GM19035 (cell line): ENCODE measurements around the gene BRK1.
A peak's percentile ranks its signal among the peaks of the same experiment; 100 is the strongest.
"Not testable (repeated sequence)": the region's sequence is repeated elsewhere in the genome, so short reads cannot be mapped to it uniquely, and the experiment has no call there.

Experiments
- ATAC-seq: cut with Tn5 transposase; IDR thresholded peaks from one replicate; pipeline ENCODE4 v1.9.1; 2021; ENCODE audit not compliant: unreplicated experiment

BRK1 gene

GRCh38 chr3:10115326-10116137, at the start of gene BRK1:
Gene BRK1 (plus strand): TSS chr3:10115675. CDS start chr3:10115702, 27 bp downstream.
- peak; percentile 96 for ATAC-seq

GRCh38 chr3:10070077-10070476, 45.4 kb upstream of the BRK1 start:
- not testable (repeated sequence) for ATAC-seq

GRCh38 chr3:10074666-10075065, 40.8 kb upstream of the BRK1 start:
- no peak for ATAC-seq

- ATAC-seq, result no peak
These were observed 33.6 kb upstream of the BRK1 start for GRCh38 chr3:10081871-10082270.

GRCh38 chr3:10085738-10086137, 29.7 kb upstream of the BRK1 start:
- no peak for ATAC-seq

- no peak for ATAC-seq
These were observed 27.2 kb upstream of the BRK1 start for GRCh38 chr3:10088256-10088655.

GRCh38 chr3:10090179-10090578, 25.3 kb upstream of the BRK1 start:
- ATAC-seq, result no peak

- ATAC-seq, result not testable (repeated sequence)
These were observed 24.7 kb upstream of the BRK1 start for GRCh38 chr3:10090774-10091173.

- ATAC-seq, result not testable (repeated sequence)
These were observed 24.1 kb upstream of the BRK1 start for GRCh38 chr3:10091387-10091786.

GRCh38 chr3:10093678-10094077, 21.8 kb upstream of the BRK1 start:
- ATAC-seq, result no peak

GRCh38 chr3:10099041-10099440, 16.4 kb upstream of the BRK1 start:
- no peak for ATAC-seq

GRCh38 chr3:10106919-10107318, 8.6 kb upstream of the BRK1 start:
- no peak for ATAC-seq

GRCh38 chr3:10108091-10108490, 7.4 kb upstream of the BRK1 start, which contains the start of gene FANCD2OS:
Gene FANCD2OS (minus strand): TSS chr3:10108255. CDS start chr3:10104774, 3,481 bp downstream.
- ATAC-seq, result no peak

- ATAC-seq, result no peak
These were observed 624 bp downstream of the BRK1 start for GRCh38 chr3:10116138-10116460.

GRCh38 chr3:10116928-10117327, 1.5 kb downstream of the BRK1 start:
- ATAC-seq, result no peak

GRCh38 chr3:10119376-10119775, 3.9 kb downstream of the BRK1 start:
- no peak for ATAC-seq

GRCh38 chr3:10121064-10121463, 5.6 kb downstream of the BRK1 start:
- ATAC-seq, result no peak

- no peak for ATAC-seq
These were observed 7.2 kb downstream of the BRK1 start for GRCh38 chr3:10122724-10123123.

GRCh38 chr3:10135872-10136271, 20.4 kb downstream of the BRK1 start:
- ATAC-seq, result not testable (repeated sequence)

- ATAC-seq, result no peak
These were observed 21.0 kb downstream of the BRK1 start for GRCh38 chr3:10136426-10137005.

- no peak for ATAC-seq
These were observed 21.7 kb downstream of the BRK1 start for GRCh38 chr3:10137178-10137577.

- no peak for ATAC-seq
These were observed 25.6 kb downstream of the BRK1 start for GRCh38 chr3:10140996-10141546.
